ENCODE data around the gene RLF.

DNA sequence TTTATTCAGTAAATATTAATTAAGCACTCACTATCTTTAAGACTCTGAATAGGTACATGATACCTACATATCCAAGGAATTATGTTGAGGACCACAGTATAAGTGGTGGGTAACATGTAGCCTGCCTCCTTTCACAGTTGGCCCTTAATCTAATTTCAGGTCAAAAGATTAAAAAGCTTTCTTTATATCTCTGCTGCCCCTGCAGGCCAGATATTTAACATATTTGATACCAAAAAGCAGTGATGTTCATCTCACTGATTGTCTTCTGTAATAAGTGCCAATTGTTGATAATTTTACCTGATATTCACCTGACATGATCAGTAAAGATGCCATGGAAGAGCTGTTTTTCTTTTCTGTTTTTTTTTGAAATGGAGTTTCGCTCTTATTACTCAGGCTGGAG is 36.5 kb downstream of the RLF start:
- TF ChIP-seq EP300 (IDR thresholded peaks at IDR 0.05) (no peak), POLR2A (IDR thresholded peaks at IDR 0.05; ENCODE audit: low read depth) (no peak), POLR2AphosphoS5 (IDR thresholded peaks at IDR 0.05) (no peak)
- TF ChIP-seq, protein P1, sequence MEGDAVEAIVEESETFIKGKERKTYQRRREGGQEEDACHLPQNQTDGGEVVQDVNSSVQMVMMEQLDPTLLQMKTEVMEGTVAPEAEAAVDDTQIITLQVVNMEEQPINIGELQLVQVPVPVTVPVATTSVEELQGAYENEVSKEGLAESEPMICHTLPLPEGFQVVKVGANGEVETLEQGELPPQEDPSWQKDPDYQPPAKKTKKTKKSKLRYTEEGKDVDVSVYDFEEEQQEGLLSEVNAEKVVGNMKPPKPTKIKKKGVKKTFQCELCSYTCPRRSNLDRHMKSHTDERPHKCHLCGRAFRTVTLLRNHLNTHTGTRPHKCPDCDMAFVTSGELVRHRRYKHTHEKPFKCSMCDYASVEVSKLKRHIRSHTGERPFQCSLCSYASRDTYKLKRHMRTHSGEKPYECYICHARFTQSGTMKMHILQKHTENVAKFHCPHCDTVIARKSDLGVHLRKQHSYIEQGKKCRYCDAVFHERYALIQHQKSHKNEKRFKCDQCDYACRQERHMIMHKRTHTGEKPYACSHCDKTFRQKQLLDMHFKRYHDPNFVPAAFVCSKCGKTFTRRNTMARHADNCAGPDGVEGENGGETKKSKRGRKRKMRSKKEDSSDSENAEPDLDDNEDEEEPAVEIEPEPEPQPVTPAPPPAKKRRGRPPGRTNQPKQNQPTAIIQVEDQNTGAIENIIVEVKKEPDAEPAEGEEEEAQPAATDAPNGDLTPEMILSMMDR (IDR thresholded peaks at IDR 0.05) = peak in 1 of 3 experiments; percentile 6
